ENCODE results near the gene PRR5L.
A peak's percentile ranks its signal among the peaks of the same experiment; 100 is the strongest.

PRR5L gene

GRCh38 chr11:36289226-36289852 is 6.7 kb upstream of the PRR5L start, which contains the start of gene COMMD9:
TSS of gene COMMD9 (minus strand) at chr11:36289424. CDS start at chr11:36289412, 12 bp downstream.
- DNase-seq (ENCODE audit: low spot score in 2 of 2) (peak; percentile 84 to 87), ATAC-seq (replicated peaks; ENCODE audit: extremely low read depth, poor library complexity, severe bottlenecking) (peak; percentile 99)
- peaks cover 43% of the 10 kb centered on the region for H3K4me1 Mint-ChIP-seq
- H3K4me3 Mint-ChIP-seq = peak within 1 kb of the TSS; percentile 95
- H3K9me3 Mint-ChIP-seq = no peaks in the 10 kb centered on the region
- peaks cover 6% of the 10 kb centered on the region for H3K36me3 Mint-ChIP-seq (ENCODE audit: insufficient read depth)
- H3K27me3 Mint-ChIP-seq = no peaks in the 10 kb centered on the region
- peak within 1 kb of the TSS; percentile 67 for H3K27ac Mint-ChIP-seq (ENCODE audit: low read depth)

GRCh38 chr11:36292311-36292722 is 3.8 kb upstream of the PRR5L start:
- Mint-ChIP-seq H3K4me1 (peaks cover 26% of the 10 kb centered on the region), H3K4me3 (no peak overlapping the region), H3K36me3 (ENCODE audit: insufficient read depth) (peaks cover 6% of the 10 kb centered on the region), H3K27me3 (no peaks in the 10 kb centered on the region), H3K27ac (ENCODE audit: low read depth) (no peak overlapping the region), H3K9me3 (no peaks in the 10 kb centered on the region)
- ATAC-seq (replicated peaks; ENCODE audit: extremely low read depth, poor library complexity, severe bottlenecking) = no peak
- no peak for DNase-seq (ENCODE audit: low spot score in 2 of 2)

- ATAC-seq (replicated peaks; ENCODE audit: extremely low read depth, poor library complexity, severe bottlenecking) (no peak), DNase-seq (ENCODE audit: low spot score in 2 of 2) (no peak)
- Mint-ChIP-seq H3K4me3 (no peak overlapping the region), H3K36me3 (ENCODE audit: insufficient read depth) (no peaks in the 10 kb centered on the region), H3K4me1 (no peaks in the 10 kb centered on the region), H3K9me3 (no peaks in the 10 kb centered on the region), H3K27me3 (no peaks in the 10 kb centered on the region), H3K27ac (ENCODE audit: low read depth) (no peak overlapping the region)
Measured at GRCh38 chr11:36296884-36297543, 926 bp downstream of the PRR5L start.

- Mint-ChIP-seq H3K27ac (ENCODE audit: low read depth) (no peak overlapping the region), H3K9me3 (no peaks in the 10 kb centered on the region), H3K4me3 (no peak overlapping the region), H3K4me1 (no peaks in the 10 kb centered on the region), H3K27me3 (no peaks in the 10 kb centered on the region), H3K36me3 (ENCODE audit: insufficient read depth) (no peaks in the 10 kb centered on the region)
- DNase-seq (ENCODE audit: low spot score in 2 of 2) (no peak), ATAC-seq (replicated peaks; ENCODE audit: extremely low read depth, poor library complexity, severe bottlenecking) (no peak)
Measured at GRCh38 chr11:36300650-36301049, 4.6 kb downstream of the PRR5L start.

GRCh38 chr11:36304351-36304750 is 8.3 kb downstream of the PRR5L start:
- H3K4me1 Mint-ChIP-seq = peaks cover 11% of the 10 kb centered on the region
- H3K27ac Mint-ChIP-seq (ENCODE audit: low read depth) = no peak overlapping the region
- H3K4me3 Mint-ChIP-seq = no peak overlapping the region
- DNase-seq (ENCODE audit: low spot score in 2 of 2) (no peak), ATAC-seq (replicated peaks; ENCODE audit: extremely low read depth, poor library complexity, severe bottlenecking) (no peak)
- H3K36me3 Mint-ChIP-seq (ENCODE audit: insufficient read depth) = no peaks in the 10 kb centered on the region
- no peaks in the 10 kb centered on the region for H3K27me3 Mint-ChIP-seq
- no peaks in the 10 kb centered on the region for H3K9me3 Mint-ChIP-seq

GRCh38 chr11:36305047-36305446 is 9.0 kb downstream of the PRR5L start:
- no peak overlapping the region for H3K4me3 Mint-ChIP-seq
- H3K27me3 Mint-ChIP-seq = no peaks in the 10 kb centered on the region
- peaks cover 11% of the 10 kb centered on the region for H3K4me1 Mint-ChIP-seq
- no peak overlapping the region for H3K27ac Mint-ChIP-seq (ENCODE audit: low read depth)
- DNase-seq (ENCODE audit: low spot score in 2 of 2) (no peak), ATAC-seq (replicated peaks; ENCODE audit: extremely low read depth, poor library complexity, severe bottlenecking) (no peak)
- H3K9me3 Mint-ChIP-seq = no peaks in the 10 kb centered on the region
- H3K36me3 Mint-ChIP-seq (ENCODE audit: insufficient read depth) = no peaks in the 10 kb centered on the region

GRCh38 chr11:36306888-36307287 is 10.8 kb downstream of the PRR5L start:
- no peaks in the 10 kb centered on the region for H3K36me3 Mint-ChIP-seq (ENCODE audit: insufficient read depth)
- DNase-seq (ENCODE audit: low spot score in 2 of 2) (no peak), ATAC-seq (replicated peaks; ENCODE audit: extremely low read depth, poor library complexity, severe bottlenecking) (peak; percentile 32)
- H3K9me3 Mint-ChIP-seq = no peaks in the 10 kb centered on the region
- H3K27ac Mint-ChIP-seq (ENCODE audit: low read depth) = no peak overlapping the region
- H3K27me3 Mint-ChIP-seq = peaks cover 7% of the 10 kb centered on the region
- H3K4me1 Mint-ChIP-seq = peaks cover 11% of the 10 kb centered on the region
- no peak overlapping the region for H3K4me3 Mint-ChIP-seq

GRCh38 chr11:36308577-36308976 is 12.5 kb downstream of the PRR5L start:
- no peak overlapping the region for H3K4me3 Mint-ChIP-seq
- ATAC-seq (replicated peaks; ENCODE audit: extremely low read depth, poor library complexity, severe bottlenecking) (no peak), DNase-seq (ENCODE audit: low spot score in 2 of 2) (no peak)
- no peak overlapping the region for H3K27ac Mint-ChIP-seq (ENCODE audit: low read depth)
- no peaks in the 10 kb centered on the region for H3K36me3 Mint-ChIP-seq (ENCODE audit: insufficient read depth)
- no peaks in the 10 kb centered on the region for H3K9me3 Mint-ChIP-seq
- H3K4me1 Mint-ChIP-seq = peaks cover 16% of the 10 kb centered on the region
- H3K27me3 Mint-ChIP-seq = peaks cover 14% of the 10 kb centered on the region

- ATAC-seq (replicated peaks; ENCODE audit: extremely low read depth, poor library complexity, severe bottlenecking) = no peak
- Mint-ChIP-seq H3K9me3 (no peaks in the 10 kb centered on the region), H3K27me3 (peaks cover 14% of the 10 kb centered on the region), H3K27ac (ENCODE audit: low read depth) (no peak overlapping the region), H3K4me3 (no peak overlapping the region), H3K4me1 (peaks cover 16% of the 10 kb centered on the region), H3K36me3 (ENCODE audit: insufficient read depth) (no peaks in the 10 kb centered on the region)
- DNase-seq (ENCODE audit: low spot score in 2 of 2) = no peak
Measured at GRCh38 chr11:36309779-36310178, 13.7 kb downstream of the PRR5L start.

- no peak overlapping the region for H3K27ac Mint-ChIP-seq (ENCODE audit: low read depth)
- no peak for DNase-seq (ENCODE audit: low spot score in 2 of 2)
- H3K27me3 Mint-ChIP-seq = peaks cover 24% of the 10 kb centered on the region
- ATAC-seq (replicated peaks; ENCODE audit: extremely low read depth, poor library complexity, severe bottlenecking) = no peak
- no peak overlapping the region for H3K4me3 Mint-ChIP-seq
- peaks cover 8% of the 10 kb centered on the region for H3K4me1 Mint-ChIP-seq
- H3K36me3 Mint-ChIP-seq (ENCODE audit: insufficient read depth) = no peaks in the 10 kb centered on the region
- H3K9me3 Mint-ChIP-seq = no peaks in the 10 kb centered on the region
Measured at GRCh38 chr11:36311926-36312595, 16.0 kb downstream of the PRR5L start.

GRCh38 chr11:36312611-36313472 is 16.8 kb downstream of the PRR5L start:
- DNase-seq (ENCODE audit: low spot score in 2 of 2) (no peak), ATAC-seq (replicated peaks; ENCODE audit: extremely low read depth, poor library complexity, severe bottlenecking) (peak; percentile 24)
- Mint-ChIP-seq H3K27me3 (peaks cover 24% of the 10 kb centered on the region), H3K36me3 (ENCODE audit: insufficient read depth) (no peaks in the 10 kb centered on the region), H3K4me1 (peaks cover 6% of the 10 kb centered on the region), H3K9me3 (no peaks in the 10 kb centered on the region), H3K4me3 (no peak overlapping the region), H3K27ac (ENCODE audit: low read depth) (no peak overlapping the region)

GRCh38 chr11:36313750-36314433 is 17.8 kb downstream of the PRR5L start:
- Mint-ChIP-seq H3K4me1 (peaks cover 6% of the 10 kb centered on the region), H3K36me3 (ENCODE audit: insufficient read depth) (no peaks in the 10 kb centered on the region), H3K9me3 (no peaks in the 10 kb centered on the region), H3K27ac (ENCODE audit: low read depth) (no peak overlapping the region), H3K4me3 (no peak overlapping the region), H3K27me3 (peaks cover 24% of the 10 kb centered on the region)
- ATAC-seq (replicated peaks; ENCODE audit: extremely low read depth, poor library complexity, severe bottlenecking) (no peak), DNase-seq (ENCODE audit: low spot score in 2 of 2) (no peak)
